ENCODE measurements around the gene RAPGEF4. TPM values are rescaled to one million over a fixed set of nuclear protein-coding genes. Genes with fewer than 3 reads are reported as not detected.
"Not testable (repeated sequence)": the region's sequence is repeated elsewhere in the genome, so short reads cannot be mapped to it uniquely, and the experiment has no call there.

The RAPGEF4 gene
- total RNA-seq, 1 donor from 2014 or later: 12.8 TPM

DNA sequence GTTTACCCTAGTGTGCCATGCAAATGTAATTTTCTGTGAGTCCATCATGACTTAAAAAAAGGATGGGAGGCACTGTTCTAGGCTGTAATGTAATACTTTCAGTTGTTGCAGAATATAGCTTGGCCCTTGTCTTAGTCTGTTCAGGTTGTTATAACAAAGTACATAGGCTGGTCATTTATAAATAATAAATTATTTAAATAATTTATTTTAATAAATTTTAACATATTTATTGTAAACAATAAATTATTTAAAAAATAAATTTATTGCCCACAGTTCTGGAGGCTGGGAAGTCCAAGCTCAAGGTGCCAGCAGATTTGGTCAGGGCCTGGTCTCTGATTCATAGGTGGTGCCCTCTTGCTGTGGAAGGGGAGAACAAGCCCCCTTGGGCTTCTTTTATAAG lies 35.2 kb downstream of the RAPGEF4 start:
- DNase-seq (ENCODE audit: low spot score): no peak

DNA sequence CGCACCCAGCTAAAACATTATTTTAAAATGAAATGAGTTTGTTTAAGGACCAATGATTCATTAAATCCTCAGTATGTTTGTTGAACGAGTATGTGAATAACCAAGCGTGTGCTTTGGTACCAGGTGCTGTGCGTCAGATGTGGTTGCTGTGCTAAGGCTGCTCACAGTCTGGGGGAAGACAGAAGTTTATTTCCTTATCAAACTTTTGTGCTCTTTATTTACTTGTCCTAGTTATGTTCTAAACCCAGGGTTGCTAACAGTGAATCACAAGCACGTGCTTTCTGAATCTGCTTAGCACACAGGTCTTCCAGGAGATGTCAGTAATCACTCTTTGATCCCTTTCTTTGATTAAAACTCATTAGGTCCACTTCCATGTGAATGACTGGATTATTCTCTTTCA lies 37.0 kb downstream of the RAPGEF4 start:
- DNase-seq (ENCODE audit: low spot score) (no peak), ATAC-seq (peak; percentile 42)

More for the DNA sequence above, 35.2 kb downstream of the RAPGEF4 start:
- no peak for ATAC-seq

DNA sequence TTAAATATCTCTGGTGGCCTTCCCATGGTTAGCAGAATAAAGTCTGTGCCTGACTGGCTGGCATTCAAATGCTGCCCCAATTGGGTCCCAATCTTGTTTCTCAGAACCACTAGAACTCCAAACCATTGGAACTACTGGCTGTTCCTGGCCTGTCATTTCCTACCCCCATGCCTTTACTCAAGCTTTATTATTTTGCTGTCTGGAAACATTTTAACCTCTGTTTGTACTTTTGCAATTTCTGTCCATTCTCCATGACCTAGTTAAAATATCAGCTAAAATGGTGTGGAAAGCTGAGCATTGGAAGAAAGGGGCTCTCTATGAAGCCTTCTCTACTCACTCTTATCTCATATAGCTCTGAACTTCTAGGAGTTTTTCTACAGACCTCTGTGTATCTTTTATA lies 38.7 kb downstream of the RAPGEF4 start:
- DNase-seq (ENCODE audit: low spot score): no peak
- peak; percentile 73 for ATAC-seq

DNA sequence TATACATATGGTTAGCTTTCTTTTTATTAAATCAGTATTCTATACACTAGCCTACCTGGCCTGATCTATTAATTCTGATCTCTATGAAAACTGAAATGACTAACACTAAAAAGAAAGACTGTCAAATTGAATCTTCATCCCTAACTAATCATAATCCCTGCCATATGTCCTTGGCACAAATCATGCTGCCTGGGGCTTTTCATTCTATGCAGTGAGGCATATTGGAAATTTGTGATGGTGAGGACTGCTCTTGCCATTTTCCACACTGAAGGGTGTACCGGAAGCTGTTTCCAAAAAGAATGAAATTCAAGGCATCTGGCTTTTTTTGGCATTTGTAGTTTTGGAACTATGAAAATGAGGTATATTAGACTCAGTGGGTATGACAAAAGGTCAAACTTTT lies 39.7 kb downstream of the RAPGEF4 start:
- ATAC-seq: no peak
- no peak for DNase-seq (ENCODE audit: low spot score)

DNA sequence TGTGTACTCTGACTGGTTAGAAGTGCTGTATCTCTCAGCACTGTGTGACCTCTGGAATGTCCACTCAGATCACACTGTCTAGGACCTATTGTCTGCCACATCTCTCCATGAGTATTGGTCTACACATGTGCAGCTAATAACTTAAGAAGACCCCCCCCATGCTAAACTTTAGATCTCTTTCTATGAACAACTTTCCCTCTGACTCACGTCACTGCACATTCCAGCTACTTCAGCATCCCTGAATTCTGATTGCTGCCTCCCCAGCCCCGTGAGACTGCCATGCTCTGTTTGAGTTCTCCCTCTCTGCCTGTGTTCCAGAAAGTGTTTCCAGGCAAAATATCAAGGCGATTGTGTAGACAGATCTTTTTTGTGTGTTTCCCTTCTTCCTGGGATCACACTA lies 41.8 kb downstream of the RAPGEF4 start:
- ATAC-seq (no peak), DNase-seq (ENCODE audit: low spot score) (no peak)

DNA sequence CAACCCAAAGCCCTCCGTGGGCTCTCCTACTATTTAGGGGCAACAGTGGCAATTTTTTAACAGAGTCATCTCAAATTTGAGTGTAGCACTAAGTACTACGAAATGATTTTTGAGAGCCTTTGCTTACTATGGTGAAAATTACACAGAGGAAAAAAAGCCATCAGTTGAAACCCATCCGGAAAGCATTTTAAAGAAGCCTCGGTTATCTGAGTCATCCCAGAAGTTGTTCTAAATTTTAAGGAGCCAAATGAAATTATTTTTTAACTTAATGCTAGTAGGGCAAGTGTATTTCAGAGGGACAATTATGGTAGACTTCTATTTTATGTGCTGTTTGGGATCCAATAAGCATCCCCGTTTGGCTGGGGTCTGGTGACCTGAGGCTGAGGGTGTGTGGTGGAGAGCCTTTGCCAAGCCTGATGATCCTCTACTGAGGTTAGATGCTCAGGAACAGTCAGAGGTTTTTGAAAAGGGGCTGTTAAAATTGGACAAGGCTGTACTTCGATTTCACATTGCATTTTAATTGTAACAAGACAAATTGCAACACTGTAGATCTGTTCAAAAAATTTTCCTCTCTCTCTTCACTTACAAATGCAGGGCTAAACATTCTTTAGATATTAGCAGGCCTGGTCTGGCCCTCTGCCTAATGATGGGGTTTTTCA lies 47.0 kb downstream of the RAPGEF4 start:
- ATAC-seq (no peak), DNase-seq (ENCODE audit: low spot score) (no peak)

DNA sequence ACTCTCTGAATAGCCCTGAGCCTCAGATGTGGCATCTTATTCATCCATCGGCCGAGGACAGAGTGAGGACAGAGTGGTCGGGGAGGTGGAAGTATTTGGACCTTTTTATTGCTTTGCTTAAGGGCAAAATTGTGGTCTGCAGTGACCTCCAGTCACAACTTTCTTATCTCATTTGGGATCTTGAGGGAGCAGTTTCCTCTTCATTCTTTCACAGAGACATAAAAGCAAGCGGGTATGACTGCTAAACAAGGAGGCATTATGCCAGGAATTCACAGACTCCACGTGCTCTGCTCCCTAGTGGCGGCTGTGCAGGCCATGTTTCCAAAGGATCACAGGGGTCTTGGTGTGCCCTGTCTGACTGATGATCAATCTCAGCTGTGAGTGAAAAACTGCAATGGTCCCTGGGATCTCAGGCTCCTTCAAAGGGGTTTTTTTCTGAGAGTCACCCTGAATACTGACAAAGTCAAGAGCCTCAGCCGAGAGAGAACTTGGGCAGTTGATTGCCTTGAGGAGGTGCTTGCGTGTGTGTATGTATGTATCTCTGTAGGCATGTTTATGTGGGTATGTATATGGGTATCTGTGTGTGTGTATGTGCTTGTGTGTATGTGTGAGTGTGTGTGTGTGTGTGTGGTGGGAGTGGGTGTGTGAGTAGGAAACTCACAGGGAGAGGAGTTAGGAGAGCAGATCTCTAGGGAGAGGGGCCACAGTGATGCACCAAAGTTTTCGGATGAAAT lies 47.7 kb downstream of the RAPGEF4 start:
- DNase-seq (ENCODE audit: low spot score) (no peak), ATAC-seq (peak; percentile 57)

DNA sequence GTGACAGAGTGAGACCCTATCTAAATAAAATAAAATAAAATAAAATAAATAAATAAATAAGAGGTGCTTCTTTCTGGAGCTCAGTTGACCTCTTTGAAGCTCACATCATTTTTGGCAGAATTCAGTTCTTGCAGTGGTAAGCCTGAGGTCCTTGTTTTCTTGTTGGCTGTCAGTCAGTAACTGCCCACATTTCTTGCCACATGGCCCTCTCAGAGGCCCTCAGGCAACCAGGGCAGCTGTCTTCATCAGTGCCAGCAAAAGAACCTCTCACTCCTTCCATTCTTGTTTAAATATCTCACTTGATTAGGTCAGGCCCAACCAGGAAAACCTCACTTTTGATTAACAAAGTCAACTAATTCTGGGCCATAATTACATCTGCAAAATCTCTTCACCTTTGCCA lies 53.2 kb downstream of the RAPGEF4 start:
- DNase-seq (ENCODE audit: low spot score) (no peak), ATAC-seq (no peak)

DNA sequence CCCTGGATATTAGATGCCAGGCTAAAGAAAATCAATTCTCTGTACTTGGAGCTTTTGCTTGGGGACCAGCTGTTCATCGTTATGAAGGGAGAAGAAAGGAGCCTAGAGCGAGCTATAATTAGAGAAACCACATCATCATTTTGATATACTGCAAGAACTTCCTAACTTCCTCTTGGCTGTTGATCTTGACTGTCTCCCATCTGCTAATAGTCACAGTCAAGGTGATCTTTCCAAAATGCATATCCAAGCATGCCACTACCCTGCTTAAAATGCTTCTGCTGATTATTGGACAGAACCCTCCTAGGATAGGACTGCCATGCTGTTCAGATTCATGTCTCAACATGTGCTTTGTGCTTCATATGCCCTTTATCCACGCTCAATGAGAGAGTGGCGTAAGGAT lies 54.8 kb downstream of the RAPGEF4 start:
- ATAC-seq (no peak), DNase-seq (ENCODE audit: low spot score) (no peak)

DNA sequence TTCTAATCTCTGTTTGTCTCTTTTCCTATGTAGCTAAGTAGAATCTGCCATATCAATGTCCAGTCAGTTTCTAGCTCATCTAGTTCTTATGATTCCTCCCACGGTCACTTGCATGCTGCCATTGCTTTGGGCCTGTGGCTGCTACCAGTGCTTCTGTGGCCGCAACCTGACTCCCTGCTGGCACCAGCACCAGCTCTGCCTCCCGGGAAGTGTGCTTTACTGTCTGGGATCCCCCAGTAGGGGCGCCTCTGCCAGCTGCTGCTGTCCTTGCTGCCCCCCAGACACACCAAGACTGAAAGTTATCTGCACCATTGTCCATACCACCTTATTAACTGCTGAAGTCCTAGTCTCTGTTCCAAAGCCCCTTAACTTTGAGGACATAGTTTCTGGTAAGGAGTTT lies 56.3 kb downstream of the RAPGEF4 start:
- ATAC-seq: no peak
- DNase-seq (ENCODE audit: low spot score): no peak

DNA sequence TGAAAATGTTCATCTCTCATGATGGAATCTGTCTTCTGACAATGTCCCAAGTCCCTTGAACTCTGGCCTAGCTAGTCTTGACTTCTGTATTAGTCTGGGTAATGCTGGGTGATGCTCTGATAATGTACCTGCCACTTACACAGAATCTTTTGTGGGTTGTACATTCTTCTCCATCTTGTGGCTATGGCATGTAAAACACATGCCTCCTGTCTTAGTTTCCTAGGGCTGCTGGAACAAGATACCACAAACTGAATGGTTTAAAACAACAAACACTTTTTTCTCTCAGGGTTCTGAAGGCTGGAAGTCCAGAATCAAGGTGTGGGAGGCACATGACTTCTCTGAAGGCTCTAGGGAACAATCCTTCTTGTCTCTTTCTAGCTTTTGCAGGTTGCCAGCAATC lies 57.1 kb downstream of the RAPGEF4 start:
- DNase-seq (ENCODE audit: low spot score): no peak
- ATAC-seq: no peak

DNA sequence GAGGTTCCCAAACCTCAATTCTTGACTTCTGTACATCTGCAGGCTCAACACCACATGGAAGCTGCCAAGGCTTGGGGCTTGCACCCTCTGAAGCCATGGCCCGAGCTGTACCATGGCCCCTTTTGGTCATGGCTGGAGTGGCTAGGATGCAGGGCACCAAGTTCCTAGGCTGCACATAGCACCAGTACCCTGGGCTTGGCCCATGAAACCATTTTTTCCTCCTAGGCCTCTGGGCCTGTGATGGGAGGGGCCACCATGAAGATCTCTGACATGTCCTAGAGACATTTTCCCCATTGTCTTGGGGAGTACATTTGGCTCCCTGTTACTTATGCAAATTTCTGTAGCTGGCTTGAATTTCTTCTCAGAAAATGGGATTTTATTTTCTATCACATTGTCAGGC lies 67.7 kb downstream of the RAPGEF4 start:
- ATAC-seq; DNase-seq (ENCODE audit: low spot score): not testable (repeated sequence)

DNA sequence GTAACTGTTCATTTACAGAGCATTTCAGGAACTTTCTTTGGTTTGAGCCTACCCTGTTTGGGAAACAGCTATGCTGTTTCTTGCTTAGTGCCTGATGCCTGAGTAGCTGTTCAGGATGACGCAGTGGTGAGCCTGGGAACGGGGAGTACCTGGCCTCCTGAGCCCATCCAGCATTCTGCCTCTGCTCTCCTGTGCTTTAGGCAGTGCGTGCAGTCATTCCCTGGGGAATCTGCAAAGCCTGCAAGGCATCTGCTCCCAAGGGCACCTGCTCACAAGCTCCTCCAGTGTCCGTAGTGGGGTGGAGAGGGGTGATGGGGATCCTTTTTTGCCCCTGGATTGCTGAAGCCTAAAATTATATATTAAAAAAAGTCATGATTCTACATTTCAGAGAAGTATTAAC lies 68.8 kb downstream of the RAPGEF4 start:
- no peak for ATAC-seq
- no peak for DNase-seq (ENCODE audit: low spot score)

DNA sequence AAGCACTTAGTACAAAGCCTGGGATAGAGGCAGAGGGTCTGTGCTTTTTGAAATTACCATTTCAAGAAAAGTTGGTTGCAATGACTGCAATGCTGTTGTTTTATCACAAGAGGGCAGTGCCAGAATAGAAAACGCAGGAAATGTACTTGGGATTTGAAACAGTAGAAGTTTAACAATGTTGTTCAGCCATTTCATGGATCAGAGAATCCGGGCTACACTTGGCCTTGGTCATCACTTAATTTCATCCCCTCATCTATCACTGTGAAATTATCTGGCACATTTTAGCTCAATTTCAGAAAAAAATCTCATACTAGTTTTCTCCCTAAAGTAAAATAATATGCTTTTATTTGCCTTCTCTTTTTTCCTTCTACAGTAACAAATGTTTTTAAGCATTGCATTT lies 70.8 kb downstream of the RAPGEF4 start:
- ATAC-seq (peak; percentile 96), DNase-seq (ENCODE audit: low spot score) (no peak)

DNA sequence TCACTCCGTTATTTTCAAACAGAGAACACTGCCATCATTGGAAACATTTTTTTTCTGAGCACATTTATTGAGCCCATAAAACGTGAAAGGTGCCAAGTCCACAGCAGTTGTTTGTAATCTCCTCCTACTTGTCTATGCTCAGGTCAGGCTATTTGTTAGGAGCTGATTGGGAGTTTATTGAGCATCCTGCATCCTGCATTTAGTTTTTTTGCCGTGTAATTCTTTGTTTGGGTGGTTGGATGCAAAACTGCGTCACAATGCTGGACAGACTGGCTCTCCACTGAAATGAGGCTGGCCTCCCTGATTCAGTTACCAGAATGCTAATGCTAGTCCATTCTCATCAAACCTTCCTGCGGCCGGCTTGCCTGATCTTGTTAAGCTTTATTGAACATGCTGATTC lies 71.4 kb downstream of the RAPGEF4 start:
- ATAC-seq: peak; percentile 72
- DNase-seq (ENCODE audit: low spot score): no peak

DNA sequence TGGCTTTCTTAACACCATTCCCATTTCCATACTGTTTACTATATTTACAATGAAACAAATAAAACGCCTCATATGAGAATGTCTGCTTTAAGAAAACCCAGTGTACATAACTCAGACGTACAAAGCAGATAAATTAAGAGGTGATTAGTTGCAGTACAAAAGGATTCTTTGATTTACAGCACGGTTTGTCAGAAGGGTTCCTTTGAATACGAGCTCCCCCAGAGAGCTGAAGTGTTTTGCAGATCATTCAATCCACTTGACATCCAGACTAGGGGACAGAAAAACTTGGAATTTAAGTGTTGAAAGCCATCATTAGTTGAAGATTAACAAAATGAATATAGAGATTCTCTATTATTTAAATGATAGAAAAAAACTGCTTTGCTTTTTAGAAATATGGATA lies 72.5 kb downstream of the RAPGEF4 start:
- ATAC-seq: no peak
- DNase-seq (ENCODE audit: low spot score): no peak

DNA sequence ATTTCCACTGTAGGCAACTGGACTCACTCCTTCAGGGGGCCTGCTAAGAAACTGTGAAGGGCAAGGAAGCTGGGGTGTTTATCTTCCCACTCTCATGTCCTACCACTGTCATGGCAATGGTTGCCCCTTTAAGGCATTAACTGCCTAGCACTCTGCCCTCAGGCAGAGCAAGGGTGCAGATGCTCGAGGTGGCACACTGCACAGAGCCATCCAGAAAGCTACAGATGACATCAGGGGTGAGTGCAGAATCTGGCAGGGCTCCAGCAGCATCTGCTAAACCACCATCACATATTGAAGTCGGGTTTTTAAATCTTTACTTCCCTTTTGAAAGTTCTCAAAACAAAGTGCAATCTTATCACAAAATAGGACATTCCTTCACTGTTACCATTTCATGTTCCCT lies 75.4 kb downstream of the RAPGEF4 start:
- DNase-seq (ENCODE audit: low spot score) (no peak), ATAC-seq (no peak)

DNA sequence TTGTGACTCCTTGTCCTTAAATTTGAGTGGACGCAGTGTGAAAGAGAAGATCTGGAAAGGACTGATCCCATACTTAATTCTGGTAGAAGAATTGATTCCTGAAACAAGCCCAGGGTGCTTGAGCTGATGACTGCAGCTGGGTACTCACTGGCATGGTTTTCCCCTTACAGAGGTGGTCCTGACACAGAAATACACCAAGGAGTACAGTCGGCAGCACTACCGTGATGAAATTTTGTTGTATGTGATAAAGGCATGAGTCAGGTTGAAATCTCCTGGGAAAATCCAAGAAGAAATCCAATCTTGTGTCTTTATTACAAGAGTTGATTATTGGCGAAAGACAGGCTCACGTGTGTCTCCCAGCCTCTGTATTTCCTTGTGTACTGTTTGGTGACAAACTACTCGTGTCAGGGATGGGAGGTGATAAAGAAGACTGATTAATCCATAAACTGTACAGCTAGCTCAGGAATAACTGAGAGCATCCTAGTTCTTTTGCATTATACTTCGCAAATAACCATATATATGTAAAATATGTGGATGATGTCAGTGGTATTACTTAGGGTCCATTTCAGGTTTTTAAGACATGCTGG lies 76.6 kb downstream of the RAPGEF4 start:
- no peak for ATAC-seq

DNA sequence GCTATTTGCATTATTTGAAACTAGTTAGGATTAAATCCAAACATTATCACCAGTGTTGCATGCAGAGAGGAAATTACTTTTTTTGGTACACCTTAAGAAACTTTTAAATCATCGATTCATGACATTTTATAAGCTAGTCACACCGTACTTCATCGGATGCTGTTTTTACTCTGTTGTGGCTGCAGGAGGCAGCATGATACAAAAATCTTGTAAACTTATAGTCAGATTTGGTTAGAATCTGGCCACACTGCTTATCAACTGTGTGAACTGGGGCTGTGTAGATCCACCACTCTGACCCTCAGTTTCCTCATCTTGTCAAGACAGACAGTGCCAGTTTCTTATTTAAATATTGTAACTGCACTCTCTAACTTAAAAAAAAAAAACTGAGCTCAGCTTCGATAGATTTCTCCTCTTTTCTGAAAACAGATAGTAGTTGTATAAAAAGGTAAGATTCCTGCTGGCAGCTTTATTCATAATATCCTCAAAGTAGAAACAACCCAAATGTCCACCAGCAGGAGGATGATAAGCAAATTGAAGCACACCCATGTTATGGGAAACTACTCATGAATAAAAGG lies 77.8 kb downstream of the RAPGEF4 start:
- ATAC-seq: peak; percentile 81

More for the DNA sequence above, 76.6 kb downstream of the RAPGEF4 start:
- no peak for DNase-seq (ENCODE audit: low spot score)

DNA sequence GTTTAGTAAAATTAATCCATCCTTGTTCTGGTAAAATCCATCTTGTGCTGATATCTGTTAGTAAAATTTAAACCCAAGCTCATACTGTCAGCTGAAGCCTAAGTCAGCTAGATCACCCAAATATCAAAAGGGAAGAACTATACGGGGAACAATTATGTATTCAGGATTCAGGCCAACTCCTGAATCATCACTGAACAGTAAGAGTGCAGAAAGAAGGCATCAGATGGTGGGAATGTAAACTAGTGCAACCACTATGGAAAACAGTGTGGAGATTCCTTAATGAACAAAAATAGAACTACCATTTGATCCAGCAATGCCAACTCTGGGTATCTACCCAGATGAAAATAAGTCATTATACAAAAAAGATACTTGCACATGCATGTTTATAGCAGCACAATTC lies 81.8 kb downstream of the RAPGEF4 start:
- ATAC-seq (no peak), DNase-seq (ENCODE audit: low spot score) (no peak)

More for the DNA sequence above, 77.8 kb downstream of the RAPGEF4 start:
- DNase-seq (ENCODE audit: low spot score): no peak

DNA sequence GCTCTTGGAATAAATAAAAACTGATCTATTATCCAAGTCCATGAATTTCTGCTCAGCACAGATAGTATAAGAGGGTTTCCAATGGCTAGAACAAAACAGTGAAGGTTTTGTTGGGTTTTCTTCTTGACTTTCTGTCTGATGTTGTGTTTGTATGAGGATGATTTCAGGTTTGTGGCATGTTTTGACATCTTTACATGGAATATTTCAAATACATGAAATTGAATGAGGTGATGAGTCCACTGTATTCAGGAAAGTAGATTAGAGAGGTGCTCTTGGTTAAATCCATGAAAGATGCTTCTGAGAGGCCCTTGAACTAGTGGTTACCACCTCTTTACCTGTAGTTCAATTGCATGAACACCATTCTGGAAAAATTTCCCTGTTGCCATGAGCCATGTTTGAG lies 84.3 kb downstream of the RAPGEF4 start:
- DNase-seq (ENCODE audit: low spot score) (no peak), ATAC-seq (no peak)

Measured in left lobe of liver (tissue), 2 donors.